BJ (cell line): ENCODE data around the gene MEST. TPM values are rescaled to one million over a fixed set of nuclear protein-coding genes. Genes with fewer than 3 reads are reported as not detected.

ENCODE experiments used
- CTCF ChIA-PET: fragments of 350-600 bp; formaldehyde crosslinking; extraction: SDS; loops from one replicate; lab custom pipeline; 2021; ENCODE audit warnings: antibody characterized with exemption, inconsistent platforms; lab: Yijun Ruan, JAX
- POLR2A ChIA-PET: fragments of 300-600 bp; sonication (Branson Sonifier 250); formaldehyde crosslinking; extraction: SDS; loops from one replicate; lab custom pipeline; 2021; ENCODE audit warnings: antibody characterized with exemption; lab: Charles Lee
- DNase-seq: peaks from one replicate; pipeline ENCODE4 v3.0.0-alpha.2; 2011; ENCODE audit warnings: low read depth
- H3K27me3 ChIP-seq: 2 replicates; pipeline ENCODE4 v1.6.0; 2011; ENCODE audit warnings: low read length; ENCODE audit not compliant: control insufficient read depth, insufficient read depth
- H3K36me3 ChIP-seq: 2 replicates; pipeline ENCODE4 v1.5.1; 2011; ENCODE audit warnings: low read length; ENCODE audit not compliant: control insufficient read depth, insufficient read depth
- H3K4me3 ChIP-seq: 2 replicates; pipeline ENCODE4 v1.5.1; 2011; ENCODE audit warnings: low read depth, mild to moderate bottlenecking, control low read depth, low read length
- polyA plus RNA-seq: library from polyadenylated mRNA; depleted of rRNA; stranded (reverse); fragments of >200 nt; gene quantifications from 2 replicates; pipeline ENCODE4 v1.2.3, GENCODE V29; 2011; rRNA removed
- small RNA-seq: library from RNA; depleted of rRNA; stranded (forward); fragments of <200 nt; gene quantifications from one replicate; pipeline ENCODE3, GENCODE V24; 2012; ENCODE audit warnings: low replicate concordance, low read depth; ENCODE audit not compliant: insufficient read length
- TF ChIP-seq, protein P1 (sequence below): IDR thresholded peaks from 2 replicates; pipeline ENCODE4 v1.5.1; 2011; ENCODE audit warnings: low read depth, mild to moderate bottlenecking, control low read depth, inconsistent platforms, low read length, moderate library complexity; ENCODE audit not compliant: insufficient read depth

MEST gene
- polyA plus RNA-seq, 1 experiment, result 122 TPM

GRCh38 chr7:130544356-130544755 is 52.5 kb downstream of the MEST start:
- POLR2A ChIA-PET, result no interaction called here
- Histone ChIP-seq H3K27me3 (no peaks in the 10 kb centered on the region), H3K4me3 (no peak overlapping the region), H3K36me3 (no peaks in the 10 kb centered on the region; the same call in 1 of the 2 replicates)
- CTCF ChIA-PET, result no interaction called here
- TF ChIP-seq, protein P1, sequence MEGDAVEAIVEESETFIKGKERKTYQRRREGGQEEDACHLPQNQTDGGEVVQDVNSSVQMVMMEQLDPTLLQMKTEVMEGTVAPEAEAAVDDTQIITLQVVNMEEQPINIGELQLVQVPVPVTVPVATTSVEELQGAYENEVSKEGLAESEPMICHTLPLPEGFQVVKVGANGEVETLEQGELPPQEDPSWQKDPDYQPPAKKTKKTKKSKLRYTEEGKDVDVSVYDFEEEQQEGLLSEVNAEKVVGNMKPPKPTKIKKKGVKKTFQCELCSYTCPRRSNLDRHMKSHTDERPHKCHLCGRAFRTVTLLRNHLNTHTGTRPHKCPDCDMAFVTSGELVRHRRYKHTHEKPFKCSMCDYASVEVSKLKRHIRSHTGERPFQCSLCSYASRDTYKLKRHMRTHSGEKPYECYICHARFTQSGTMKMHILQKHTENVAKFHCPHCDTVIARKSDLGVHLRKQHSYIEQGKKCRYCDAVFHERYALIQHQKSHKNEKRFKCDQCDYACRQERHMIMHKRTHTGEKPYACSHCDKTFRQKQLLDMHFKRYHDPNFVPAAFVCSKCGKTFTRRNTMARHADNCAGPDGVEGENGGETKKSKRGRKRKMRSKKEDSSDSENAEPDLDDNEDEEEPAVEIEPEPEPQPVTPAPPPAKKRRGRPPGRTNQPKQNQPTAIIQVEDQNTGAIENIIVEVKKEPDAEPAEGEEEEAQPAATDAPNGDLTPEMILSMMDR, result no peak
- no peak for DNase-seq

GRCh38 chr7:130553398-130554029 is 61.6 kb downstream of the MEST start:
- TF ChIP-seq, protein P1, result no peak
- H3K27me3 ChIP-seq, result no peaks in the 10 kb centered on the region
- no peak overlapping the region for H3K4me3 ChIP-seq
- CTCF ChIA-PET, result interaction anchor here (1.3 kb wide), 1 partner anchor 11 kb away, joined by 3 read pairs; no protein-coding TSS in a partner anchor
- no peaks in the 10 kb centered on the region for H3K36me3 ChIP-seq
- DNase-seq, result no peak
- POLR2A ChIA-PET, result no interaction called here

DNA sequence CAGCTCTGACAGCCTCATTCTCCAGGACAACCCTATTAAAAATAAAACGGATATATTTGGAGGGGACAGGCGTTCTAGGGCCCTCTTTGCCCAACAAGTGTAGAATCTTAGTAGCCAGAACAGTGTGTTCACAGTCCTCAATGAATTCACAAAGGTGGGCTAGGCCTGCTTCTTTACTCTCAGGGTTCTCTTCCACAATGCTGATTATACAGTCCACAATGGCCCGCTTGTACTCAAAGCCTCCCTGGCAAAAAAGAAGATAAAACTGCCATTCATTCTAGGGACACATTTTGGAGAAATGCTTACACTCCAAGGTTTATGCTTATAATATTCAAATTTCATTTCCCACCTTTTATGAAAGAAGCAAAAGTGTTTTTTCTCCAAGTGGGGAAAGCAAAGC is 62.6 kb downstream of the MEST start:
- ChIA-PET POLR2A (no interaction called here), CTCF (interaction anchor here (1.3 kb wide), 1 partner anchor 10 kb away, joined by 3 read pairs; no protein-coding TSS in a partner anchor)
- H3K27me3 ChIP-seq, result no peaks in the 10 kb centered on the region
- TF ChIP-seq, protein P1, result no peak
- no peak overlapping the region for H3K4me3 ChIP-seq
- no peaks in the 10 kb centered on the region for H3K36me3 ChIP-seq
- DNase-seq, result no peak

Small RNA genes lying within 50 kb of the gene (small RNA-seq; reads per million reads assigned to genes)
- not detected for gene MIR335
- gene RF02148, result not detected
- not detected for gene RF02149
- gene RF02150, result not detected

Other genes with a start within 250 kb of the MEST start
- not detected in 2 replicates for gene CPA2, start 225.2 kb upstream of the MEST start, polyA plus RNA-seq
- gene CPA4, start 198.9 kb upstream of the MEST start, polyA plus RNA-seq, result 52.5 and 54.9 TPM in 2 replicates
- gene CPA5, start 147.3 kb upstream of the MEST start, polyA plus RNA-seq, result 0.06 and 0.15 TPM in 2 replicates
- 0.10 TPM in 1 of 2 replicates, not detected in the other for gene CPA1, start 111.6 kb upstream of the MEST start, polyA plus RNA-seq
- 24.2 and 24.5 TPM in 2 replicates for gene CEP41, start 51.1 kb upstream of the MEST start, polyA plus RNA-seq
- gene COPG2, start 176.7 kb downstream of the MEST start, polyA plus RNA-seq, result 22.1 and 36.5 TPM in 2 replicates
- gene TSGA13, start 194.5 kb downstream of the MEST start, polyA plus RNA-seq, result not detected in 2 replicates
- gene KLF14, start 242.1 kb downstream of the MEST start, polyA plus RNA-seq, result not detected in 2 replicates